ENCODE results near the gene RRP1B.

DNA sequence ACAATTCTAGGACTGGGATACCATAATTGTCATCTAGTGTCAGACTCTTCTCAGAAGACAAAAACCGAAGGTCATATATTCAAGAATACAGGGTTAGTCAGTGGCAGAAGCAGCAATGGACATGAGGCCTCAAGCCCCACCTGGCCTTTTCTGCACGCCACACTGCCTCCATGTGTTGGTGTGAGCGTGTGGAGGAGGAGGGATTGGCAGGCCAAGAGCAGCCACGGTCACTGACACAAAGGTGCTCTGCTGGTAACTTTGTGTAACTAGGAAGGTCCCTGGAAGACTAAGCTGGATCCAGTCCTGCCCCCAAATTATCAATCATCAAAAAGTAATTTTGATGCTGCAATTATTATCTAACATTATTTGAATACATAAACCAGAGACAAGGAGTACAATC is 35.0 kb upstream of the RRP1B start:
- TF ChIP-seq SIN3A (IDR thresholded peaks at IDR 0.05; ENCODE audit: borderline replicate concordance, insufficient read depth, low read length) (no peak), POLR2AphosphoS5 (IDR thresholded peaks at IDR 0.05; ENCODE audit: low read depth, low read length) (no peak), TAF1 (IDR thresholded peaks at IDR 0.05; ENCODE audit: borderline replicate concordance, insufficient read depth, low read length) (no peak)
- TF ChIP-seq, protein P1, sequence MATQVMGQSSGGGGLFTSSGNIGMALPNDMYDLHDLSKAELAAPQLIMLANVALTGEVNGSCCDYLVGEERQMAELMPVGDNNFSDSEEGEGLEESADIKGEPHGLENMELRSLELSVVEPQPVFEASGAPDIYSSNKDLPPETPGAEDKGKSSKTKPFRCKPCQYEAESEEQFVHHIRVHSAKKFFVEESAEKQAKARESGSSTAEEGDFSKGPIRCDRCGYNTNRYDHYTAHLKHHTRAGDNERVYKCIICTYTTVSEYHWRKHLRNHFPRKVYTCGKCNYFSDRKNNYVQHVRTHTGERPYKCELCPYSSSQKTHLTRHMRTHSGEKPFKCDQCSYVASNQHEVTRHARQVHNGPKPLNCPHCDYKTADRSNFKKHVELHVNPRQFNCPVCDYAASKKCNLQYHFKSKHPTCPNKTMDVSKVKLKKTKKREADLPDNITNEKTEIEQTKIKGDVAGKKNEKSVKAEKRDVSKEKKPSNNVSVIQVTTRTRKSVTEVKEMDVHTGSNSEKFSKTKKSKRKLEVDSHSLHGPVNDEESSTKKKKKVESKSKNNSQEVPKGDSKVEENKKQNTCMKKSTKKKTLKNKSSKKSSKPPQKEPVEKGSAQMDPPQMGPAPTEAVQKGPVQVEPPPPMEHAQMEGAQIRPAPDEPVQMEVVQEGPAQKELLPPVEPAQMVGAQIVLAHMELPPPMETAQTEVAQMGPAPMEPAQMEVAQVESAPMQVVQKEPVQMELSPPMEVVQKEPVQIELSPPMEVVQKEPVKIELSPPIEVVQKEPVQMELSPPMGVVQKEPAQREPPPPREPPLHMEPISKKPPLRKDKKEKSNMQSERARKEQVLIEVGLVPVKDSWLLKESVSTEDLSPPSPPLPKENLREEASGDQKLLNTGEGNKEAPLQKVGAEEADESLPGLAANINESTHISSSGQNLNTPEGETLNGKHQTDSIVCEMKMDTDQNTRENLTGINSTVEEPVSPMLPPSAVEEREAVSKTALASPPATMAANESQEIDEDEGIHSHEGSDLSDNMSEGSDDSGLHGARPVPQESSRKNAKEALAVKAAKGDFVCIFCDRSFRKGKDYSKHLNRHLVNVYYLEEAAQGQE (IDR thresholded peaks at IDR 0.05; ENCODE audit: insufficient read depth in 1 of 2, low read depth in 2 of 2, low read length in 2 of 2) = no peak

Measured in PFSK-1 (cell line).